Prostate gland (tissue), 2 donors: Measurements from ENCODE around the gene CCN2.

Experiments
- CTCF ChIP-seq, 4 experiments: fragments of 200-600 bp in 2 of 4; fragments of 450-650 bp in 2 of 4; sonication (generic) in 2 of 4; IDR thresholded peaks; 1 replicate in 3 of 4; 2 replicates in 1 of 4; pipeline ENCODE4 v1.5.1; 2016 to 2019; ENCODE audit warnings: antibody characterized with exemption in 4 of 4, mild to moderate bottlenecking in 2 of 4, moderate library complexity in 2 of 4
- POLR2A ChIP-seq: fragments of 450-650 bp; IDR thresholded peaks from one replicate; pipeline ENCODE4 v1.6.1; 2016; ENCODE audit warnings: antibody characterized with exemption, mild to moderate bottlenecking

- TF ChIP-seq POLR2A: no peak
- TF ChIP-seq CTCF (IDR thresholded peaks at IDR 0.05): no peak
These were observed 30.4 kb upstream of the CCN2 start for GRCh38 chr6:131981624-131981978.
